ENCODE data around the gene MAOB.
A peak's percentile ranks its signal among the peaks of the same experiment; 100 is the strongest.

The MAOB gene

GRCh38 chrX:43815209-43815608 is 67.0 kb downstream of the MAOB start:
- DNase-seq (ENCODE audit: insufficient read length) (no peak), FAIRE-seq (no peak)
- TF ChIP-seq TAF1 (IDR thresholded peaks at IDR 0.05; ENCODE audit: borderline replicate concordance, low read depth, low read length): no peak
- TF ChIP-seq POLR2A (IDR thresholded peaks at IDR 0.05; ENCODE audit: low read depth, low read length): no peak
- TF ChIP-seq POLR2AphosphoS5 (IDR thresholded peaks at IDR 0.05; ENCODE audit: low read depth, low read length): no peak

- DNase-seq (ENCODE audit: insufficient read length): no peak
- FAIRE-seq: no peak
- TF ChIP-seq TAF1 (IDR thresholded peaks at IDR 0.05; ENCODE audit: borderline replicate concordance, low read depth, low read length) (no peak), POLR2AphosphoS5 (IDR thresholded peaks at IDR 0.05; ENCODE audit: low read depth, low read length) (no peak), POLR2A (IDR thresholded peaks at IDR 0.05; ENCODE audit: low read depth, low read length) (no peak)
These were observed 68.4 kb downstream of the MAOB start for GRCh38 chrX:43813898-43814297.

GRCh38 chrX:43813319-43813718 is 68.9 kb downstream of the MAOB start:
- DNase-seq (ENCODE audit: insufficient read length) (no peak), FAIRE-seq (no peak)
- TF ChIP-seq POLR2AphosphoS5 (IDR thresholded peaks at IDR 0.05; ENCODE audit: low read depth, low read length) (no peak), POLR2A (IDR thresholded peaks at IDR 0.05; ENCODE audit: low read depth, low read length) (no peak)

GRCh38 chrX:43809463-43809862 is 72.8 kb downstream of the MAOB start:
- DNase-seq (ENCODE audit: insufficient read length): no peak
- TF ChIP-seq TAF1 (IDR thresholded peaks at IDR 0.05; ENCODE audit: borderline replicate concordance, low read depth, low read length) (no peak), POLR2A (IDR thresholded peaks at IDR 0.05; ENCODE audit: low read depth, low read length) (no peak), POLR2AphosphoS5 (IDR thresholded peaks at IDR 0.05; ENCODE audit: low read depth, low read length) (no peak)
- no peak for FAIRE-seq

GRCh38 chrX:43808231-43808630 is 74.0 kb downstream of the MAOB start:
- DNase-seq (ENCODE audit: insufficient read length): no peak
- no peak for TF ChIP-seq POLR2AphosphoS5 (IDR thresholded peaks at IDR 0.05; ENCODE audit: low read depth, low read length)
- TF ChIP-seq TAF1 (IDR thresholded peaks at IDR 0.05; ENCODE audit: borderline replicate concordance, low read depth, low read length): no peak
- TF ChIP-seq POLR2A (IDR thresholded peaks at IDR 0.05; ENCODE audit: low read depth, low read length): no peak
- FAIRE-seq: no peak

GRCh38 chrX:43805579-43805978 is 76.7 kb downstream of the MAOB start:
- DNase-seq (ENCODE audit: insufficient read length): no peak
- no peak for FAIRE-seq
- no peak for TF ChIP-seq TAF1 (IDR thresholded peaks at IDR 0.05; ENCODE audit: borderline replicate concordance, low read depth, low read length)
- no peak for TF ChIP-seq POLR2AphosphoS5 (IDR thresholded peaks at IDR 0.05; ENCODE audit: low read depth, low read length)
- TF ChIP-seq POLR2A (IDR thresholded peaks at IDR 0.05; ENCODE audit: low read depth, low read length): no peak

- no peak for DNase-seq (ENCODE audit: insufficient read length)
- no peak for TF ChIP-seq POLR2AphosphoS5 (IDR thresholded peaks at IDR 0.05; ENCODE audit: low read depth, low read length)
- TF ChIP-seq POLR2A (IDR thresholded peaks at IDR 0.05; ENCODE audit: low read depth, low read length): no peak
- TF ChIP-seq TAF1 (IDR thresholded peaks at IDR 0.05; ENCODE audit: borderline replicate concordance, low read depth, low read length): no peak
- no peak for FAIRE-seq
These were observed 78.2 kb downstream of the MAOB start for GRCh38 chrX:43804021-43804420.

- DNase-seq (ENCODE audit: insufficient read length) (no peak), FAIRE-seq (no peak)
- TF ChIP-seq POLR2AphosphoS5 (IDR thresholded peaks at IDR 0.05; ENCODE audit: low read depth, low read length) (no peak), TAF1 (IDR thresholded peaks at IDR 0.05; ENCODE audit: borderline replicate concordance, low read depth, low read length) (no peak), POLR2A (IDR thresholded peaks at IDR 0.05; ENCODE audit: low read depth, low read length) (no peak)
These were observed 96.2 kb downstream of the MAOB start for GRCh38 chrX:43785930-43786591.

- DNase-seq (ENCODE audit: insufficient read length) (no peak), FAIRE-seq (no peak)
- no peak for TF ChIP-seq TAF1 (IDR thresholded peaks at IDR 0.05; ENCODE audit: borderline replicate concordance, low read depth, low read length)
- TF ChIP-seq POLR2AphosphoS5 (IDR thresholded peaks at IDR 0.05; ENCODE audit: low read depth, low read length): no peak
- no peak for TF ChIP-seq POLR2A (IDR thresholded peaks at IDR 0.05; ENCODE audit: low read depth, low read length)
These were observed 124.2 kb downstream of the MAOB start for GRCh38 chrX:43758044-43758443.

GRCh38 chrX:43756076-43756475 is 126.2 kb downstream of the MAOB start:
- no peak for DNase-seq (ENCODE audit: insufficient read length)
- TF ChIP-seq TAF1 (IDR thresholded peaks at IDR 0.05; ENCODE audit: borderline replicate concordance, low read depth, low read length) (no peak), POLR2A (IDR thresholded peaks at IDR 0.05; ENCODE audit: low read depth, low read length) (no peak)
- FAIRE-seq: no peak

GRCh38 chrX:43753637-43754036 is 128.6 kb downstream of the MAOB start:
- no peak for DNase-seq (ENCODE audit: insufficient read length)
- TF ChIP-seq TAF1 (IDR thresholded peaks at IDR 0.05; ENCODE audit: borderline replicate concordance, low read depth, low read length): no peak
- TF ChIP-seq POLR2AphosphoS5 (IDR thresholded peaks at IDR 0.05; ENCODE audit: low read depth, low read length): no peak
- no peak for TF ChIP-seq POLR2A (IDR thresholded peaks at IDR 0.05; ENCODE audit: low read depth, low read length)
- no peak for FAIRE-seq

- peak; percentile 83 for FAIRE-seq
- peak; percentile 20 for DNase-seq (ENCODE audit: insufficient read length)
- TF ChIP-seq POLR2AphosphoS5 (IDR thresholded peaks at IDR 0.05; ENCODE audit: low read depth, low read length) (no peak), TAF1 (IDR thresholded peaks at IDR 0.05; ENCODE audit: borderline replicate concordance, low read depth, low read length) (no peak), POLR2A (IDR thresholded peaks at IDR 0.05; ENCODE audit: low read depth, low read length) (no peak)
These were observed 132.0 kb downstream of the MAOB start for GRCh38 chrX:43750248-43750676.

All from GM12892 (cell line).